Activated CD8-positive, alpha-beta memory T cell treated with anti-CD3 and anti-CD28 coated beads, Interleukin-2, amount 50 U/mL, for 48 hours (primary cell): ENCODE data around the gene NAV3.
"Not testable (repeated sequence)": the region's sequence is repeated elsewhere in the genome, so short reads cannot be mapped to it uniquely, and the experiment has no call there.

ENCODE experiments used
- DNase-seq: peaks from one replicate; pipeline ENCODE4 v3.0.0-alpha.2; 2020

NAV3 gene

GRCh38 chr12:78208092-78208491 lies 377.4 kb downstream of the NAV3 start:
- DNase-seq, result no peak

DNA sequence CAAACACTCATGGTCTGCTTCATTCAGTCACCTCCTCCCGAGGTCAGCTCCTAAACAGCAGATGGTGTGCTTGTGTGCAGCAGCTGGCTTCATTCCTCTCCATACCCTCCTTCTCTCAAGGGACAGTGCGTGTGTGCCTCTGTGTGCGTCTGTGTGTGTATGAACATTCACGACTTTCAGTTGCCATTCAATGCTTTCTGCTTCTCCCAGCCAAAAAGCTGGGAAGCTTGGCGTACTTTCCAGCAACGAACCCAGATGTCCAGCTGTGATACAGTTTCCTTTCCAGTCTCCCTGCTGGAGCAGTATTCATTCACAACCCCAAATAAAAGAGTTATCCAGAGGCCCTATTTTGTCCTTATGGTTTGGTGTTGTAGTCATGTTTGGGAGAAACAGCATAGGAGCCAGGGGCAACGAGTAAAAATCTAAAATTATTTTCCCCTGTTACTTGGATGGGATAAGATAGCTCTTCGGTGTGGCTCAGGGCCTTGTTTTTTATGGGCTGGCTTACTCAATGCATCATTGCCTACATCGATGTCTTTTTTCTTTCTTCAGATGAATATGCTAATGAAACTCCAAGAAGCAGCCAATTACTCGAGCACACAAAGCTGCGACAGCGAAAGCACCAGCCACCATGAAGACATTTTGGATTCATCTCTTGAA lies 379.3 kb downstream of the NAV3 start:
- no peak for DNase-seq

- DNase-seq, result no peak
Observed at GRCh38 chr12:78210506-78210860, 379.8 kb downstream of the NAV3 start.

DNA sequence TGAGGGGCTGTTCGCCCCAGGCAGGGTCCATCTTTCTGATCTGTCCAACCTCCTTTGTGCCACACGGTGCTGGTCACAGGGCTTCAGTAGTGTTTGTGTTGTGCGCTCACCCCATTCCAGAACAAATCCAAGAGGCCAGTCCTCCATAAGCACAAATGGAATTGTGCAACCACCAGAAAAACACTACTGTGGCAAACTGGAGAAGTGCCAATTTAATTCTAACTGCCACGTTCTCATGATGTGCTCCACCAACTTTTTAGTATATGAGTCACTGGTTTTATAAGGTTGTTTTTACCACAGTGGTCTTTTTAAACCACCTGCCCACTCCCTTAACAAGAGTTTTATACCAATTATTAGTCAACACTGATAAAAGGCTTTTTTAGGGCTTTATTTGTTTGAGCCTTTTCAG lies 380.2 kb downstream of the NAV3 start:
- no peak for DNase-seq

- DNase-seq, result no peak
Observed at GRCh38 chr12:78220811-78221210, 390.1 kb downstream of the NAV3 start.

GRCh38 chr12:78224154-78224553 lies 393.5 kb downstream of the NAV3 start:
- DNase-seq, result no peak

DNA sequence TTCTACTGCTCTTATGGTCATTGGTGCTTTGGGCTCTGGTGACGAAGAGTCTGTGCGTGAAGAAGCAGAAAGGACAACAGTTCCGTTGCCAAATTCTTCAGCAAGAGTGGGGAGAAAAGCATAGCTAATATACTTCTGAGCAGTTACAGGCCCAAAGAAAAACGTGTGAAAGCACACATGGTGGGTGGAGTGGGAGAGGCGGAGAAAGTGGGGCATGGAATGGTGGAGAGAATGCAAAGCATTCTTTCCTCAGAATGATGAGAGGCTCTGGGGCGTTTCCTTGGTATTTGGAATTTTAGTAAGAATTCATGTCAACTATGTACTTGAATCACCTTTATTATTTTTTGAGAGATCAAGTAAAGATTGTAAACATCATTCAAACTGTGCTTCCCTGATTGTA lies 396.1 kb downstream of the NAV3 start:
- no peak for DNase-seq

GRCh38 chr12:78229591-78230101 lies 399.0 kb downstream of the NAV3 start:
- no peak for DNase-seq

DNA sequence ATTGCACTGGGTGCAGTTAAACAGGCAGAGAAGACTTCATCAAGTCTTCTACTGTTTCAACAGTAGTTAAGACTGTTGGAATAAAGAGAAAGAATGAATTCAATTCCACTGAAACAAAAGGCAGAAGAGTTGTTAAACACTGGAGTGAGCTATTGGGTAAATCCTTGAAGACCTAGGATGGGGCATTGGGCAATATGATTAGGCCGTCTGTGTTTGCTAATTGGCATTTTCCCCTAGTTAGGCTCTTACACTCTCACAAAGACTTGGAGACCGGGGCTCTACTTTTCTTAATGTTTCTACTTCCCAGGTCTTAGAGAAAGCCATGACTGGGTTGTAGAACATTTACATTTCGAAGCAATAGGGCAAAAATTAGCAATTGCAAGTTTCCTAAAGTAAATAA lies 402.1 kb downstream of the NAV3 start:
- DNase-seq, result no peak

DNA sequence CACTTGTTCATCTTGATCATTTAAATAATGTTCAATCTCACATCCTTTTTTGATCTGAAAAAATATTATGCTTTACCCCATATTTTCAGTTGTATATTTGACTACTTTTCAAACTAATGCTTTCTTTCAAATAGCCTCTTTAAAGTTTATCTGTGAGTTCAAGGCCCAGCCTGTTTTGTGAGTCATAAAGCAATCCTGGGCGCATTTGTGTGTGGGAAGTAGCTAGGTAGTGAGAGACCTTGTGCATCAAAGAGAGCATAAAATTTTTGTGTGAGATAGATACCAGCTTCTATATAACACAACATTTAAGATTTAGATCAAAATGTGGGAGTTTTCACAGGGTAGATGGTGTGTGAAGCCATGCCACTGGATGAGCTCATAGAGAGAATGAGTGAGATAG lies 405.6 kb downstream of the NAV3 start:
- DNase-seq, result no peak

DNA sequence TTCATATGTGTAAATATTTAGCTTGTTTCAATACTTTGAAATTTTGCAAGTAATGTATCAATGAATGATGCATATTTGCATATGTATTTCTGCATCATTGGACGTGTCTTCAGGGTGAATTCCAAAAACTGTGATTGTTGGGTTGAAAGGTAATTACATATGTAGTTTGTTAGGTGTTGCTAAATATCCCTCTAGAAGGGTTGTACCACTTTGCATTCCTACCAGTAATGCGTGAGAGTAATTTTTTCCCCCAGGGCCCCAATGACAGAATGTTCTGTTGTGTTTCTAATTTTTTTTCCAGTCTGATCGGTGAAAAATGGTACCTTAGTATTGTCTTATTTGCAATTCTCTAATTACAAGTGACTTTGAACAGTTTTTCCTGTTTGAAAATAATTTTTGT lies 408.9 kb downstream of the NAV3 start:
- DNase-seq, result no peak

DNA sequence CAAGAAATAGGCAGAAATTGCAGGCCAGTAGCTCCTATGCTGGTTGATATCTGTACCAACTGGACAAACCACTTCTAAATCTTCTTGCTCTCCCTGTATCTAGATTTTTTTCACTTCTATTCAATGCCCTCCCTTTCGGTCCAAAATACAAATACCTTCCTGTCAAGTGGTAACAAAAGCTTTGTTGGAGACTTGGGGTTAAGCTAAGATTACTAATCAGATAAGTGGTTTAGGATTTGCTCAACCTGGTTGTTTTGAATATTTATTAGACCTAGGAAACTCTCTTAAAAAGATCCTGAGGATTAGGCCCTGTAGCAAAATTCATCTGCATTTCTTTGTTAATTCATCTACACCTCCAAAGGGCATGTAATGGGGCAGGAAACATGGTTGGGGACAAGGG lies 410.1 kb downstream of the NAV3 start:
- no peak for DNase-seq

GRCh38 chr12:78241446-78241845 lies 410.8 kb downstream of the NAV3 start:
- DNase-seq, result no peak

GRCh38 chr12:78244916-78245507 lies 414.3 kb downstream of the NAV3 start:
- DNase-seq, result no peak

- no peak for DNase-seq
Observed at GRCh38 chr12:78248321-78248720, 417.6 kb downstream of the NAV3 start.

- DNase-seq, result no peak
Observed at GRCh38 chr12:78249578-78249977, 418.9 kb downstream of the NAV3 start.

DNA sequence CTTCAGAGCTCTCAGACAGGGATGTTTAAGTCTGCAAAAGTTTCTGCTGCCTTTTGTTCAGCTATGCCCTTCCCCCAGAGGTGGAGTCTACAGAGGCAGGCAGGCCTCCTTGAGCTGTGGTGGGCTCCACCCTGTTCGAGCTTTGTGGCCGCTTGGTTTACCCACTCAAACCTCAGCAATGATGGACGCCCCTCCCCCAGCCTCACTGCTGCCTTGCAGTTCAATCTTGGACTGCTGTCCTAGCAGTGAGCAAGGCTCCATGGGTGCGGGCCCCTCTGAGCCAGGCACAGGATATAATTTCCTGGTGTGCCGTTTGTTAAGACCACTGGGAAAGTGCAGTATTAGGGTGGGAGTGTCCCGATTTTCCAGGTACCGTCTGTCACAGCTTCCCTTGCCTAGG lies 427.0 kb downstream of the NAV3 start:
- not testable (repeated sequence) for DNase-seq

- no peak for DNase-seq
Observed at GRCh38 chr12:78260976-78261375, 430.3 kb downstream of the NAV3 start.

- DNase-seq, result no peak
Observed at GRCh38 chr12:78261901-78262300, 431.2 kb downstream of the NAV3 start.
